Jurkat, Clone E6-1 (cell line): ENCODE measurements around the gene MIF4GD.
A peak's percentile ranks its signal among the peaks of the same experiment; 100 is the strongest.
"Not testable (repeated sequence)": the region's sequence is repeated elsewhere in the genome, so short reads cannot be mapped to it uniquely, and the experiment has no call there.

ENCODE experiments used
- DNase-seq: peaks from one replicate; pipeline ENCODE4 v3.0.0-alpha.2; 2011; ENCODE audit warnings: low read depth, low spot score
- H3K4me3 ChIP-seq: 2 replicates; pipeline ENCODE4 v1.5.1; 2011; ENCODE audit warnings: mild to moderate bottlenecking, low read length, control low read depth, moderate library complexity

Gene MIF4GD

GRCh38 chr17:75263055-75263454, 8.0 kb downstream of the MIF4GD start:
- DNase-seq: no peak
- H3K4me3 ChIP-seq: peak overlapping the region; percentile 99

GRCh38 chr17:75262112-75262606, 8.9 kb downstream of the MIF4GD start:
- peak overlapping the region; percentile 99 for H3K4me3 ChIP-seq
- DNase-seq: no peak

- peak; percentile 88 for DNase-seq
- H3K4me3 ChIP-seq: peak within 1 kb of the TSS; percentile 99
Observed at GRCh38 chr17:75261336-75262111, 9.5 kb downstream of the MIF4GD start, which contains the start of the genes GGA3 and MRPS7. Gene GGA3, minus strand, starts transcription at chr17:75261606. Its CDS starts 19 bp downstream, at chr17:75261587. Gene MRPS7, plus strand, starts transcription at chr17:75261879. Its CDS starts 22 bp downstream, at chr17:75261901.

GRCh38 chr17:75260641-75261335, 10.2 kb downstream of the MIF4GD start:
- no peak for DNase-seq

GRCh38 chr17:75257228-75257627, 13.8 kb downstream of the MIF4GD start:
- DNase-seq, H3K4me3 ChIP-seq: not testable (repeated sequence)

More at GRCh38 chr17:75260641-75261335, 10.2 kb downstream of the MIF4GD start:
- H3K4me3 ChIP-seq: peak overlapping the region; percentile 99

GRCh38 chr17:75255954-75256698, 14.9 kb downstream of the MIF4GD start:
- not testable (repeated sequence) for DNase-seq, H3K4me3 ChIP-seq

- H3K4me3 ChIP-seq: no peak overlapping the region
- DNase-seq: no peak
Observed at GRCh38 chr17:75252039-75252816, 18.8 kb downstream of the MIF4GD start.

- H3K4me3 ChIP-seq: no peak overlapping the region
- no peak for DNase-seq
Observed at GRCh38 chr17:75250009-75250471, 21.0 kb downstream of the MIF4GD start.

- DNase-seq: no peak
- H3K4me3 ChIP-seq: no peak overlapping the region
Observed at GRCh38 chr17:75249564-75249963, 21.5 kb downstream of the MIF4GD start.

- DNase-seq: no peak
- no peak overlapping the region for H3K4me3 ChIP-seq
Observed at GRCh38 chr17:75246404-75246803, 24.6 kb downstream of the MIF4GD start.

- DNase-seq: no peak
- no peak overlapping the region for H3K4me3 ChIP-seq
Observed at GRCh38 chr17:75245011-75245410, 26.0 kb downstream of the MIF4GD start.

GRCh38 chr17:75244133-75244866, 26.7 kb downstream of the MIF4GD start:
- DNase-seq: no peak
- no peak overlapping the region for H3K4me3 ChIP-seq

- H3K4me3 ChIP-seq: no peak overlapping the region
- no peak for DNase-seq
Observed at GRCh38 chr17:75242461-75243042, 28.5 kb downstream of the MIF4GD start.

- no peak for DNase-seq
- H3K4me3 ChIP-seq: no peak overlapping the region
Observed at GRCh38 chr17:75241996-75242460, 29.0 kb downstream of the MIF4GD start.

GRCh38 chr17:75241502-75241901, 29.5 kb downstream of the MIF4GD start:
- H3K4me3 ChIP-seq: no peak overlapping the region
- DNase-seq: no peak

- H3K4me3 ChIP-seq: no peak overlapping the region
- DNase-seq: no peak
Observed at GRCh38 chr17:75241143-75241430, 29.9 kb downstream of the MIF4GD start.

GRCh38 chr17:75240394-75241142, 30.5 kb downstream of the MIF4GD start:
- DNase-seq: peak; percentile 32
- no peak overlapping the region for H3K4me3 ChIP-seq
